ENCODE measurements around the gene PCBD2. TPM values are rescaled to one million over a fixed set of nuclear protein-coding genes. Genes with fewer than 3 reads are reported as not detected.

Gene PCBD2
- total RNA-seq, 2 donors from 2014 or later: 22.1 to 22.2 TPM

- no peaks in the 10 kb centered on the region for H3K27me3 Mint-ChIP-seq (ENCODE audit: low read depth)
- H3K4me1 Mint-ChIP-seq (ENCODE audit: low read depth): no peaks in the 10 kb centered on the region
- no peaks in the 10 kb centered on the region for H3K36me3 Mint-ChIP-seq (ENCODE audit: insufficient read depth in 2 of 2)
- DNase-seq (no peak), ATAC-seq (replicated peaks in 1 of 2) (no peak)
- H3K4me3 Mint-ChIP-seq: no peak overlapping the region
- no peaks in the 10 kb centered on the region for H3K9me3 Mint-ChIP-seq
- no peak overlapping the region for H3K27ac Mint-ChIP-seq
Observed at GRCh38 chr5:135007749-135008363, 102.9 kb downstream of the PCBD2 start.

GRCh38 chr5:135008556-135008955, 103.6 kb downstream of the PCBD2 start:
- no peak overlapping the region for H3K27ac Mint-ChIP-seq
- DNase-seq (no peak), ATAC-seq (replicated peaks in 1 of 2) (no peak)
- H3K4me1 Mint-ChIP-seq (ENCODE audit: low read depth): no peaks in the 10 kb centered on the region
- H3K36me3 Mint-ChIP-seq (ENCODE audit: insufficient read depth in 2 of 2): no peaks in the 10 kb centered on the region
- no peak overlapping the region for H3K4me3 Mint-ChIP-seq
- H3K27me3 Mint-ChIP-seq (ENCODE audit: low read depth): no peaks in the 10 kb centered on the region
- no peaks in the 10 kb centered on the region for H3K9me3 Mint-ChIP-seq

GRCh38 chr5:135008981-135009735, 104.2 kb downstream of the PCBD2 start:
- DNase-seq: no peak
- Mint-ChIP-seq H3K4me1 (ENCODE audit: low read depth) (no peaks in the 10 kb centered on the region), H3K27ac (no peak overlapping the region), H3K36me3 (ENCODE audit: insufficient read depth in 2 of 2) (no peaks in the 10 kb centered on the region), H3K9me3 (no peaks in the 10 kb centered on the region), H3K4me3 (no peak overlapping the region), H3K27me3 (ENCODE audit: low read depth) (no peaks in the 10 kb centered on the region)
- no peak for ATAC-seq (replicated peaks in 1 of 2)

- no peaks in the 10 kb centered on the region for H3K9me3 Mint-ChIP-seq
- no peak overlapping the region for H3K4me3 Mint-ChIP-seq
- DNase-seq: no peak
- no peaks in the 10 kb centered on the region for H3K27me3 Mint-ChIP-seq (ENCODE audit: low read depth)
- no peaks in the 10 kb centered on the region for H3K36me3 Mint-ChIP-seq (ENCODE audit: insufficient read depth in 2 of 2)
- no peaks in the 10 kb centered on the region for H3K4me1 Mint-ChIP-seq (ENCODE audit: low read depth)
- ATAC-seq (replicated peaks in 1 of 2): no peak
- H3K27ac Mint-ChIP-seq: no peak overlapping the region
Observed at GRCh38 chr5:135009736-135010501, 105.0 kb downstream of the PCBD2 start.

GRCh38 chr5:135010502-135011354, 105.8 kb downstream of the PCBD2 start:
- H3K27ac Mint-ChIP-seq: no peak overlapping the region
- ATAC-seq (replicated peaks in 1 of 2) (no peak), DNase-seq (no peak)
- H3K4me3 Mint-ChIP-seq: no peak overlapping the region
- H3K36me3 Mint-ChIP-seq (ENCODE audit: insufficient read depth in 2 of 2): no peaks in the 10 kb centered on the region
- H3K27me3 Mint-ChIP-seq (ENCODE audit: low read depth): no peaks in the 10 kb centered on the region
- no peaks in the 10 kb centered on the region for H3K9me3 Mint-ChIP-seq
- no peaks in the 10 kb centered on the region for H3K4me1 Mint-ChIP-seq (ENCODE audit: low read depth)

GRCh38 chr5:135011355-135012032, 106.6 kb downstream of the PCBD2 start:
- Mint-ChIP-seq H3K4me1 (ENCODE audit: low read depth) (no peaks in the 10 kb centered on the region), H3K27ac (no peak overlapping the region), H3K27me3 (ENCODE audit: low read depth) (no peaks in the 10 kb centered on the region), H3K36me3 (ENCODE audit: insufficient read depth in 2 of 2) (no peaks in the 10 kb centered on the region), H3K9me3 (no peaks in the 10 kb centered on the region), H3K4me3 (no peak overlapping the region)
- DNase-seq (no peak), ATAC-seq (replicated peaks in 1 of 2) (no peak)

- H3K9me3 Mint-ChIP-seq: no peaks in the 10 kb centered on the region
- no peaks in the 10 kb centered on the region for H3K27me3 Mint-ChIP-seq (ENCODE audit: low read depth)
- no peaks in the 10 kb centered on the region for H3K4me1 Mint-ChIP-seq (ENCODE audit: low read depth)
- H3K4me3 Mint-ChIP-seq: no peak overlapping the region
- no peak overlapping the region for H3K27ac Mint-ChIP-seq
- H3K36me3 Mint-ChIP-seq (ENCODE audit: insufficient read depth in 2 of 2): no peaks in the 10 kb centered on the region
- ATAC-seq (replicated peaks in 1 of 2) (no peak), DNase-seq (no peak)
Observed at GRCh38 chr5:135012033-135012588, 107.2 kb downstream of the PCBD2 start.

Other genes with a start within 250 kb of the PCBD2 start
- gene CAMLG, start 166.6 kb upstream of the PCBD2 start, total RNA-seq: 10 to 100 TPM; 55.0 to 61.9 TPM
- gene DDX46, start 146.4 kb upstream of the PCBD2 start, total RNA-seq: 10 to 100 TPM; 81.9 to 93.2 TPM
- gene C5orf24, start 59.2 kb upstream of the PCBD2 start, total RNA-seq: 10 to 100 TPM; 39.4 TPM
- 10 to 100 TPM; 46.9 TPM for gene TXNDC15, start 30.8 kb upstream of the PCBD2 start, total RNA-seq
- gene CATSPER3, start 62.8 kb downstream of the PCBD2 start, total RNA-seq: 1 to 10 TPM in 1 of 2 donors, under 1 TPM in 1; 0.79 to 1.1 TPM
- gene PITX1, start 129.1 kb downstream of the PCBD2 start, total RNA-seq: under 1 TPM; 0.50 to 0.76 TPM